Activated naive CD8-positive, alpha-beta T cell treated with anti-CD3 and anti-CD28 coated beads, Interleukin-2, amount 50 U/mL, for 24 hours (primary cell): ENCODE data around the gene FBXO21.
"Not testable (repeated sequence)": the region's sequence is repeated elsewhere in the genome, so short reads cannot be mapped to it uniquely, and the experiment has no call there.

Experiments
- ATAC-seq: fragments of 150-1000 bp; cut with Tn5 transposase; one replicate; pipeline ENCODE4 v1.10.0; 2021
- DNase-seq: peaks from one replicate; pipeline ENCODE4 v3.0.0; 2021
- H3K27ac Mint-ChIP-seq: one replicate; pipeline ENCODE4 v1.8.0; 2021; ENCODE audit warnings: mild to moderate bottlenecking, mixed read lengths
- H3K27me3 Mint-ChIP-seq: one replicate; pipeline ENCODE4 v1.8.0; 2021; ENCODE audit warnings: mixed read lengths
- H3K36me3 Mint-ChIP-seq: one replicate; pipeline ENCODE4 v1.8.0; 2021; ENCODE audit warnings: low read depth, mixed read lengths
- H3K4me1 Mint-ChIP-seq: one replicate; pipeline ENCODE4 v1.8.0; 2021; ENCODE audit warnings: mixed read lengths
- H3K4me3 Mint-ChIP-seq: one replicate; pipeline ENCODE4 v1.8.0; 2021; ENCODE audit warnings: mild to moderate bottlenecking, moderate library complexity, mixed read lengths
- H3K9me3 Mint-ChIP-seq: one replicate; pipeline ENCODE4 v1.8.0; 2021; ENCODE audit warnings: mixed read lengths

FBXO21 gene

DNA sequence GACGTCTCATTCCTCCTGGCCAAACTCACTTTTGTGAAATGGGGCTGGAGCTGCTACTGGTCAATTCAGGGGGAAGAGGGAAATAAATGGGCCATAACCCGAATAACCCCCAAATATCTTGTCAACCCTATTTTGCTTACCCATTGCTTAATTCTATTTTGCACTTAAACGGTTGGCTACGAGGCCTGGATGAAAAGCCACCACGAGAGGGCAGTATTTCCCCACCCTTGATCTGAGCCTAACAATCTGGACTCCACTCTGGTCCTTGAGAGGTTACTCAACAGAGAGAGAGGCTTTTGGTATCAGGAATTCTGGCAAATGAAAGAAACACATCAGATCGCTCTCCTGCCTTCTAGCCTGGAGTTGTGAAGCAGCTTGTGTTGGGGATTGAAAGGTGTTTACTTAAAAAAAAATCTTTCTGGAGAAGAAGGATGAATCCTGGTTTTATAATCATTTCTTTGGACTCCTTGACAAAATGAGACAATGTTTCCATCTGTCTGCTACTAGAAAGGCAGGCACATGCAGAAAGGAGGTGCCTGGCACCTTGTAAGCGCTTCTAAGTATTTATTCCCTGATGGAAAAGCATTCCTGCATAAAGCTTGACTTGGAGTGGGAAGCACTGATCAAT, 22.4 kb upstream of the FBXO21 start:
- ATAC-seq (peak; percentile 57), DNase-seq (peak; percentile 72)
- peaks cover 11% of the 10 kb centered on the region for H3K27me3 Mint-ChIP-seq
- no peaks in the 10 kb centered on the region for H3K4me1 Mint-ChIP-seq
- H3K9me3 Mint-ChIP-seq: no peaks in the 10 kb centered on the region
- no peak overlapping the region for H3K27ac Mint-ChIP-seq
- no peak overlapping the region for H3K4me3 Mint-ChIP-seq
- no peaks in the 10 kb centered on the region for H3K36me3 Mint-ChIP-seq

DNA sequence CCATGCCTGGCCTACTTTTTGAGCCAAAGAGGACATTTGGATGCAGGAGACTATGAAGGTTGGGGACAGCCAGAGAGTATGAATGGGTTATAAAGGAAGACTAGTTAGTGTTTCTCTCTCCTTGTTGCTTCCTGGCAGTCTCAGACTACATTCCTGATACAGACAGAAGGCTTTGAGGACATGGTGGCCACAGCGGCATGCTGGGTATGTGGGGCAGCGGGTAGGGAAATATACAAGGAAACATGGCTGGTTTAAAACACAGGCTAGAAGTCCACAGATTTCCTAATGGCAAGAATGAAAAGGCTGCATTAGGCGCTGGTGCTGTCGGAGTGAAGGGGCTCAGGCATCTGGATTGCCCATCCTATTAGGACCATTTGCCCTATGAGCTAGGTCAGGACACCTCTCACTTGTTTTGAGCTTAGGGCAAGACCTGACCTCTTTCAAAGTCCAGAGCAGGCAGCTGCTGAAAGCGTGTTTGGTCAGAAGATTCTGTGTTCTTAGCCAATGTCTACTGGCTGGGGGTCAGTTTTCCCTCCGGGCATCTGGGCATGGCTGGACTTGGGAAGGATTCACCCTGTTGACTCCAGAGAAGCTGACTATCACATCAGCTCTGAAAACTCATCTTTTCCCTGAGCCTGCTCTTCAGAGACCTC, 20.1 kb upstream of the FBXO21 start:
- no peaks in the 10 kb centered on the region for H3K9me3 Mint-ChIP-seq
- no peaks in the 10 kb centered on the region for H3K4me1 Mint-ChIP-seq
- DNase-seq: no peak
- ATAC-seq: no peak
- H3K27ac Mint-ChIP-seq: no peak overlapping the region
- peaks cover 15% of the 10 kb centered on the region for H3K27me3 Mint-ChIP-seq
- no peaks in the 10 kb centered on the region for H3K36me3 Mint-ChIP-seq
- no peak overlapping the region for H3K4me3 Mint-ChIP-seq

DNA sequence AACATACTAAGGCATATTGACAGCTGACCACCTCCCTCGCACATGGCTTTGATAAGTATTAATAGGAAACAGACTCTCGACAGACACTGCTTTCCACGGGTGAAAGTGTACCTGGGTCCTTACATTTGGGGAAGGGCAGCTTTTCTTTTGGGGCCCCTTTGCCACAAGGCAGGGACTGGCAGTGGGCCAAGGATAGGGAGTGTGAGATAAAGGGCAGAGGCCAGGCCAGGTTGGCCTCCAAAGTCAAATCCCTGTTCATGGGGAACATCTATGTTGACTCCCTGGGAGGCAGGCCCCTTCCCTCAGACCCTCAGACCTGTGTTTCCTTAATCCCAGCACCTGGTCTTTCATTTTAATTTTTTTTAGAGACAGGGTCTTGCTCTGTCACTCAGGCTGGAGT, 19.4 kb upstream of the FBXO21 start:
- no peaks in the 10 kb centered on the region for H3K9me3 Mint-ChIP-seq
- H3K4me3 Mint-ChIP-seq: no peak overlapping the region
- no peaks in the 10 kb centered on the region for H3K4me1 Mint-ChIP-seq
- no peak for ATAC-seq
- H3K27ac Mint-ChIP-seq: no peak overlapping the region
- H3K27me3 Mint-ChIP-seq: peaks cover 15% of the 10 kb centered on the region
- H3K36me3 Mint-ChIP-seq: no peaks in the 10 kb centered on the region
- DNase-seq: no peak

DNA sequence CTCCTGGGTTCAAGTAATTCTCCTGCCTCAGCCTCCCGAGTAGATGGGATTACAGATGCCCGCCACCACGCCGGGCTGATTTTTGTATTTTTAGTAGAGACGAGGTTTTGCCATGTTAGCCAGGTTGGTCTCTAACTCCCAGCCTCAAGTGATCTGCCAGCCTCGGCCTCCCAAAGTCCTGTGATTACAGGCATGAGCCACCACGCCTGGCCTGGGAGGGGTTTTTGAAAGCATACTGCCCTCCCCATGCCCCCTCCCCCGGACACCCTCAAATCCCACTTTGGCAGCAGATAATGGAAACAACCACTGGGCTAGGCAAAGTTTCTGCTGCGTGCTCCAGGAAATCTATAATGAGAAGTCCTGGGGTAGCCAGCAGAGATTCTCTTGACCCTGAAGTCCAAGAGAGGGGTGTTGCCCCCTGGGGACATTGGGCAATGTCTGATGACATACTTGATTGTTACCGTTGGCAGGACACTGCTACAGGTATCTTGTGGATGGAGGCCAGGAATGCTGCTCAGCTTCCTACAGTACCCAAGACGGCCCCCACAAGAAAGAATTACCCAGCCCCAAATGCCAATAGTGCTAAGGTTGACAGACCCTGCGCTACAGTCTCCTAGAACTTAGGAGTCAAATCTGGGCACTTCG, 18.7 kb upstream of the FBXO21 start:
- Mint-ChIP-seq H3K9me3 (no peaks in the 10 kb centered on the region), H3K36me3 (no peaks in the 10 kb centered on the region), H3K4me1 (no peaks in the 10 kb centered on the region), H3K4me3 (no peak overlapping the region), H3K27me3 (peaks cover 15% of the 10 kb centered on the region), H3K27ac (no peak overlapping the region)
- ATAC-seq: no peak
- DNase-seq: no peak

DNA sequence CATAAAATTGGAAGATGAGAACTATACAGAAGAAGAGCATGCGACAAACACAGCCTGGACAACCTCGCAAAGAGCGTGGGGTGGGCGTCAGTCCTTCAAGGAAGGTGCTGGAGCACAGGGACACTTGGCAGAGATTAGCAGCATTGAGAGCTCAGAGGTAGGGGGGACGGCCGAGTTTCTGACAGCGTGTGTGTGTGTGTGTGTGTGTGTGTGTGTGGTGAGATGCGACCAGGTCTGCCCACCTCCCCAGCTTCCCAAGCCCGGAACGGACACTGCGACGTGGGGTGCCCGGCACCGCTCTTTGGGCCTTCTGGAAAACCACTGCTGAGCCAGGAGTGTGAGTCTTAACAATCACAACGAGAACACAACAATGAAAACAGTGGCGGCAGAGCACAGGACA, 17.9 kb upstream of the FBXO21 start:
- no peak for DNase-seq
- H3K27me3 Mint-ChIP-seq: peaks cover 15% of the 10 kb centered on the region
- H3K36me3 Mint-ChIP-seq: no peaks in the 10 kb centered on the region
- ATAC-seq: no peak
- no peak overlapping the region for H3K27ac Mint-ChIP-seq
- H3K9me3 Mint-ChIP-seq: no peaks in the 10 kb centered on the region
- H3K4me1 Mint-ChIP-seq: no peaks in the 10 kb centered on the region
- no peak overlapping the region for H3K4me3 Mint-ChIP-seq

DNA sequence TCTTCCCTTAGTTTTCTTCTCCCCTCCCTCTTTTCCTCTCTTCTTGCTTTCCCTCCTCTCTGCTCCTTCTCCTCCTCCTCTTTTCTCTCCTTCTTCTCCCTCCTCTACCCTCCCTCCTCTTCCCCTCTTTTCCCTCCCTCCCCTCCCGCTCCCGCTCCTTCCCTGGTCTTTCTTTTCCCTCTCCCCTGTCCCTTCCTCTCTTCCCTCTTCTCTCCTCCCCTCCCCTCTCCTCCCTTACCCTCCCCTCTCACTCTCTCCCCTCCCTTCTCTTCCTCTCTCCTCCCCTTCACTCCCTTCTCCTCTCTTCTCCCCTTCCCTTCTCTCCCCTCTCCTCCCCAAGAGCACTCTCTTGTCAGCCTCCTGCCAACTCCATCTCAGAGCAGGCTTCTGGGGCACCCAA, 17.4 kb upstream of the FBXO21 start:
- H3K4me1 Mint-ChIP-seq: no peaks in the 10 kb centered on the region
- H3K27me3 Mint-ChIP-seq: peaks cover 15% of the 10 kb centered on the region
- no peak for DNase-seq
- H3K27ac Mint-ChIP-seq: no peak overlapping the region
- H3K36me3 Mint-ChIP-seq: no peaks in the 10 kb centered on the region
- ATAC-seq: no peak
- H3K4me3 Mint-ChIP-seq: no peak overlapping the region
- no peaks in the 10 kb centered on the region for H3K9me3 Mint-ChIP-seq

DNA sequence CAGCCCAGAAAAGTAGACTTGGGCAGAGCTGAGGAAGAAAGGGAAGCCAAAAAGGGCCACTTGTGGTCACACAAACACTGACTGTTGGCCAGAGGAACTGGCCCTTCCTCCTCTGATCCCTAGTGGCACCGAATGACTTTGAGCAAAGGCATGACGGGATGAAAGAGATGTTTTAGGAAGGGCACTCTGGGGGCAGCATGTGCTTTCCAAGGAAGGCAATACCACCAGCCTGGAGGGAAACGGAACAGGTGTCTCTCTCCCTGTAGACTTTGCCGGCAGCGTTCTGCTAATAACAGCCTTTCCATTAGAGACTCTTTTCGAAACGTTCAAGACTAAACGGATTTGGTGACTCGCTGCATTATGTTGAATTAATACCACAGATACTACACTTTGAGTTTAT, 12.3 kb upstream of the FBXO21 start:
- H3K27me3 Mint-ChIP-seq: peaks cover 6% of the 10 kb centered on the region
- DNase-seq (no peak), ATAC-seq (no peak)
- no peaks in the 10 kb centered on the region for H3K9me3 Mint-ChIP-seq
- no peak overlapping the region for H3K4me3 Mint-ChIP-seq
- no peak overlapping the region for H3K27ac Mint-ChIP-seq
- no peaks in the 10 kb centered on the region for H3K4me1 Mint-ChIP-seq
- H3K36me3 Mint-ChIP-seq: no peaks in the 10 kb centered on the region

DNA sequence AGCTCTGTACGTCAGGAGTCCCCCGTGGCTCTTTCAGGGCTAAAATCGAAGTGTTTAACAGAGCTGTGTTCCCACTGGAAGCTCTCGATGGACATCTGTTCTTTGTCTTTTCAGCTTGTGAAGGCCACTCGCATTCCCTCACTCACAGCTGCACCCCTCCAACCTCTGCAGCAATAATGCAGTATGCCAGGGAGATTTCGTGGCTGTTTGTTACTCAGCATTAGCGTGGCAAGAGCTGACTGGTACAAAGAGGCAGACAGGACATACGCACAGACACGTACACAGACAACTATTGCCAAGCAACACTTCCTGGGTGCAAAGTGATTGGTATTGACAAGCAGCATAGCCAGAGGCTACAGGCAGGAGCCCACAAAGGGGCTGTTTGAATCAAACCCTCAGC, 11.8 kb upstream of the FBXO21 start:
- Mint-ChIP-seq H3K4me1 (no peaks in the 10 kb centered on the region), H3K9me3 (no peaks in the 10 kb centered on the region), H3K27ac (no peak overlapping the region), H3K27me3 (peaks cover 6% of the 10 kb centered on the region), H3K4me3 (no peak overlapping the region), H3K36me3 (no peaks in the 10 kb centered on the region)
- no peak for ATAC-seq
- no peak for DNase-seq

DNA sequence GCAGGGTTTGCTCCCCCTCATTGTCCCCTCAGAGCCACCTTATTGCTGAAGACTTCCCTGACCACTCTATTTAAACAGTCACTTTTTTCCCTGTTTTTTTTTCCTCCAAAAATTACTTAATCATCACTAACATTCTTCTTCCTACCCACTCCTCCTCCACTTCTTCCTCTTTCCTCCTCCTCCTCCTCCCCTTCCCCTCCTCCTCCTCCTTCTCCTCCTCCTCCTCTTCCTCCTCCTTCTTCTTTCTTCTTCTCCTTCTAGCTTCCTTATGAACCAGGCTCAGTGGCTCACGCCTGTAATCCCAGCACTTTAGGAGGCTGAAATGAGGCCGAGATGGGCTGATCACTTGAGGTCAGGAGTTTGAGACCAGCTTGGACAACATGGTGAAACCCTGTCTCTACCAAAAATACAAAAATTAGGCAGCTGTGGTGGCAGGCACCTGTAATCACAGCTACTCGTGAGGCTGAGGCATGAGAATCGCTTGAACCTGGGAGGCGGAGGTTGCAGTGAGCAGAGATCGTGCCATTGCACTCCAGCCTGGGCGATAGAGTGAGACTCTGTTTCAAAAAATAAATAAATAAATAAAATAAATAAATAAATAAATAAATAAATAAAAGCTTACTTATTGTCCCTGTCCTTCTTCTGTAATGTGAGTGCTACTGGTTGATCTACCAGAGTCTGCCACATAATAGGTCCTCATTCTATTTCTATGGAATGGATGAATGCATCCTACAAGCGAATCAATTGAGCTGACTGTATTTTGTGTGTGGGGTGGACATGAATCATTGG, 9.9 kb upstream of the FBXO21 start:
- H3K4me3 Mint-ChIP-seq, H3K36me3 Mint-ChIP-seq, H3K27me3 Mint-ChIP-seq, H3K4me1 Mint-ChIP-seq, ATAC-seq, H3K9me3 Mint-ChIP-seq, DNase-seq, H3K27ac Mint-ChIP-seq: not testable (repeated sequence)

DNA sequence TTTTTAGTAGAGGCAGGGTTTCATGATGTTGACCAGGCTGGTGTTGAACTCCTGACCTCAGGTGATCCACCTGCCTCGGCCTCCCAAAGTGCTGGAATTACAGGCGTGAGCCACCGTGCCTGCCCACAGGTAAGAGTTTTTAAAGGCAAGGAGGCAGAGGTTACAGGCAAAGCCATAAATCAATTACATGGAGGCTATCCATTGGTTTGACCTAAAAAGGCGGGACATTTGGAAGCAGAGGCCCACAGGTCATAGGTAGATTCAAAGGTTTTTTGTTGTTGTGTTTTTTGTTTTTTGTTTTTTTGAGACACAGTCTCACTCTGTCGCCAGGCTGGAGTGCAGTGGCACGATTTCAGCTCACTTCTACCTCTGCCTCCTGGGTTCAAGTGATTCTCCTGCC, 6.1 kb upstream of the FBXO21 start:
- not testable (repeated sequence) for H3K36me3 Mint-ChIP-seq, H3K4me1 Mint-ChIP-seq

DNA sequence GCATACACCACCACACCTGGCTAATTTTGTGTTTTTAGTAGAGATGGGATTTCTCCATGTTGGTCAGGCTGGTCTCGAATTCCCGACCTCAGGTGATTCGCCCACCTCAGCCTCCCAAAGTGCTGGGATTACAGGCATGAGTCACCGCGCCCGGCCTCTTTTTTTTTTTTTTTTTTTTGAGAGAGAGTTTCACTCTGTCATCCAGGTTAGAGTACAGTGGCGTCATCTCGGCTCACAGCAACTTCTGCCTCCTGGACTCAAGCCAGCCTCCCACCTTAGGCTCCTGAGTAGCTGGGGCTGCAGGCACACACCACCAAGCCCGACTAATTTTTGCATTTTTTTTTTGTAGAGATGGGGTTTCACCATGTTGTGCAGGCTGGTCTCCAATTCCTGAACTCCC, 4.8 kb upstream of the FBXO21 start:
- peaks cover 14% of the 10 kb centered on the region for H3K27me3 Mint-ChIP-seq
- not testable (repeated sequence) for DNase-seq

More for the DNA sequence above, 6.1 kb upstream of the FBXO21 start:
- not testable (repeated sequence) for ATAC-seq, DNase-seq, H3K27ac Mint-ChIP-seq, H3K4me3 Mint-ChIP-seq, H3K9me3 Mint-ChIP-seq
- H3K27me3 Mint-ChIP-seq: peaks cover 14% of the 10 kb centered on the region

DNA sequence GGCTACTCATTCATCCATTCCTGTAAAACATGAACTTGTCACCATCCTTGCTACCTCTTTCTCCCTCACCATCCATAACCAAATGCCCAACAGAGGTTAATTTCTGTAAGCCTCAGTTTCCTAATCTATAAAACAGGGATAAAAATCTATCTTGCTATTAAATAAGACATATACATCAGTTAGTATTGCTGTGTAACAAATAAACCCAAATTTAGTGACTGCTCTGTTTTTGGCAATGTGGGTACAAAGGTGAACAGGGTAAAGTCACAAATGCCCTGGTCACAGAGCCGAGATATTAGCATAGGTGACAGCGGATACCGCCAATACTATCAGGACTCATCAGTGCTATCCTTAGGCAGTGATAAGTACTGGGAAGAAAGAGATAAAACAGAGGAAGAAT, 3.6 kb upstream of the FBXO21 start:
- Mint-ChIP-seq H3K4me3 (no peak overlapping the region), H3K27ac (no peak overlapping the region), H3K27me3 (peaks cover 11% of the 10 kb centered on the region), H3K36me3 (peaks cover 2% of the 10 kb centered on the region), H3K4me1 (peaks cover 14% of the 10 kb centered on the region), H3K9me3 (peaks cover 7% of the 10 kb centered on the region)
- DNase-seq (no peak), ATAC-seq (no peak)

More for the DNA sequence above, 4.8 kb upstream of the FBXO21 start:
- not testable (repeated sequence) for H3K9me3 Mint-ChIP-seq, ATAC-seq, H3K4me1 Mint-ChIP-seq, H3K36me3 Mint-ChIP-seq, H3K27ac Mint-ChIP-seq, H3K4me3 Mint-ChIP-seq

DNA sequence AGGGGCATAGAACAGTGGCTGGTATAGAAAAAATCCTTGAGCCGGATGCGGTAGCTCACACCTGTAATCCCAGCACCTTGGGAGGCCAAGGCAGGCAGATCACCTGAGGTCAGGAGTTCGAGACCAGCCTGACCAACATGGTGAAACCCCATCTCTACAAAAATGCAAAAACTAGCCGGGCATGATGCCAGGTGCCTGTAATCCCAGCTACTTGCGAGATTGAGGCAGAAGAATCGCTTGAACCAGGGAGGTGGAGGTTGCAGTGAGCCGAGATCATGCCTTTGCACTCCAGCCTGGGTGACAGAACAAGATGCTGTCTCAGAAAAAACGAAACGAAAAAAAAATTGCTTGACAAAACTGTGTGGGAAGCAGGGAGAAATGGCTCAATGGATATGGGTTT, 2.3 kb upstream of the FBXO21 start:
- DNase-seq, H3K27ac Mint-ChIP-seq, H3K4me3 Mint-ChIP-seq, ATAC-seq, H3K36me3 Mint-ChIP-seq, H3K9me3 Mint-ChIP-seq: not testable (repeated sequence)
- Mint-ChIP-seq H3K27me3 (peaks cover 11% of the 10 kb centered on the region), H3K4me1 (peaks cover 23% of the 10 kb centered on the region)

DNA sequence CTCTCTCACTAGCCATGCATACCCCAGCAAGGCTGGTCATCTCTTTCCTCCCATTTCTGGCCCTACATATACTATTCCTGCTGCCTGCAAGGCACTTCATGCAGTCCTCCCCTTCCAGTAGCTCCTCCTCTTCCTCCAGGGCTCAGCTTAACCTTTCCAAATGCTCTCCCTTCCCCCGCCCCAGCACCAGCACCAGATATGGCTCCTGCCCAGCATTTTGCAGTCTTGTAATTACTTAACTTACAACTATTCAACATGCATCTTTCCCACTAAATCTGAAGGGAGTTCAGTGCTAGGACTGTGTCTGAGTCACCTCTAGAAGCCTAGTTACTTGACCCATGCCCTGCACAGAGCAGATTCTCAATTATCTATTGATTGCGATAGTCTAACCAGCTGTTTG, 1.8 kb upstream of the FBXO21 start:
- Mint-ChIP-seq H3K27me3 (peaks cover 10% of the 10 kb centered on the region), H3K27ac (no peak overlapping the region), H3K4me1 (peaks cover 26% of the 10 kb centered on the region), H3K9me3 (peaks cover 7% of the 10 kb centered on the region), H3K36me3 (peaks cover 12% of the 10 kb centered on the region), H3K4me3 (no peak overlapping the region)
- ATAC-seq (no peak), DNase-seq (peak; percentile 7)
